ENCODE measurements around the gene PMEPA1.

GRCh38 chr20:57601737-57602136 is 108.1 kb downstream of the PMEPA1 start:
- TF ChIP-seq FOXP2 (optimal IDR thresholded peaks at IDR 0.05; ENCODE audit: borderline replicate concordance, extremely low read depth, extremely low read length, insufficient read depth) (no peak), TAF1 (IDR thresholded peaks at IDR 0.05; ENCODE audit: borderline replicate concordance, insufficient read depth, low read length) (no peak)

All from PFSK-1 (cell line).